ENCODE results near the gene EIF3J.
"Not testable (repeated sequence)": the region's sequence is repeated elsewhere in the genome, so short reads cannot be mapped to it uniquely, and the experiment has no call there.

The EIF3J gene

GRCh38 chr15:44537735-44538240 is 841 bp downstream of the EIF3J start:
- FAIRE-seq (no peak), DNase-seq (ENCODE audit: extremely low spot score, insufficient read length, low read depth) (no peak)

- FAIRE-seq (no peak), DNase-seq (ENCODE audit: extremely low spot score, insufficient read length, low read depth) (no peak)
Observed at GRCh38 chr15:44541282-44541958, 4.5 kb downstream of the EIF3J start.

- FAIRE-seq (no peak), DNase-seq (ENCODE audit: extremely low spot score, insufficient read length, low read depth) (no peak)
Observed at GRCh38 chr15:44542596-44542995, 5.6 kb downstream of the EIF3J start.

GRCh38 chr15:44544745-44545144 is 7.8 kb downstream of the EIF3J start:
- not testable (repeated sequence) for DNase-seq (ENCODE audit: extremely low spot score, insufficient read length, low read depth); FAIRE-seq

GRCh38 chr15:44545913-44546802 is 9.2 kb downstream of the EIF3J start:
- FAIRE-seq (peak; percentile 44), DNase-seq (ENCODE audit: extremely low spot score, insufficient read length, low read depth) (no peak)

GRCh38 chr15:44549152-44549551 is 12.2 kb downstream of the EIF3J start:
- not testable (repeated sequence) for FAIRE-seq; DNase-seq (ENCODE audit: extremely low spot score, insufficient read length, low read depth)

- FAIRE-seq (no peak), DNase-seq (ENCODE audit: extremely low spot score, insufficient read length, low read depth) (no peak)
Observed at GRCh38 chr15:44550256-44550655, 13.3 kb downstream of the EIF3J start.

GRCh38 chr15:44550734-44551133 is 13.8 kb downstream of the EIF3J start:
- DNase-seq (ENCODE audit: extremely low spot score, insufficient read length, low read depth) (no peak), FAIRE-seq (no peak)

GRCh38 chr15:44554934-44555723 is 18.2 kb downstream of the EIF3J start:
- DNase-seq (ENCODE audit: extremely low spot score, insufficient read length, low read depth) (no peak), FAIRE-seq (no peak)

GRCh38 chr15:44560926-44561325 is 24.0 kb downstream of the EIF3J start:
- peak; percentile 12 for FAIRE-seq
- not testable (repeated sequence) for DNase-seq (ENCODE audit: extremely low spot score, insufficient read length, low read depth)

- FAIRE-seq (no peak), DNase-seq (ENCODE audit: extremely low spot score, insufficient read length, low read depth) (no peak)
Observed at GRCh38 chr15:44565387-44566154, 28.6 kb downstream of the EIF3J start.

GRCh38 chr15:44566155-44566540 is 29.2 kb downstream of the EIF3J start:
- FAIRE-seq (no peak), DNase-seq (ENCODE audit: extremely low spot score, insufficient read length, low read depth) (no peak)

- FAIRE-seq (no peak), DNase-seq (ENCODE audit: extremely low spot score, insufficient read length, low read depth) (no peak)
Observed at GRCh38 chr15:44568338-44568737, 31.4 kb downstream of the EIF3J start.

GRCh38 chr15:44569316-44569715 is 32.4 kb downstream of the EIF3J start:
- DNase-seq (ENCODE audit: extremely low spot score, insufficient read length, low read depth) (no peak), FAIRE-seq (no peak)

- FAIRE-seq (no peak), DNase-seq (ENCODE audit: extremely low spot score, insufficient read length, low read depth) (no peak)
Observed at GRCh38 chr15:44570361-44570760, 33.4 kb downstream of the EIF3J start.

GRCh38 chr15:44573386-44573785 is 36.4 kb downstream of the EIF3J start:
- FAIRE-seq, result no peak
- no peak for DNase-seq (ENCODE audit: extremely low spot score, insufficient read length, low read depth)

GRCh38 chr15:44574734-44575133 is 37.8 kb downstream of the EIF3J start:
- DNase-seq (ENCODE audit: extremely low spot score, insufficient read length, low read depth) (no peak), FAIRE-seq (no peak)

GRCh38 chr15:44580105-44580504 is 43.2 kb downstream of the EIF3J start:
- FAIRE-seq (no peak), DNase-seq (ENCODE audit: extremely low spot score, insufficient read length, low read depth) (no peak)

GRCh38 chr15:44584162-44584749 is 47.3 kb downstream of the EIF3J start:
- FAIRE-seq (peak; percentile 31), DNase-seq (ENCODE audit: extremely low spot score, insufficient read length, low read depth) (no peak)

Measured in GM18507 (cell line).